ENCODE data around the gene FASN.
"Not testable (repeated sequence)": the region's sequence is repeated elsewhere in the genome, so short reads cannot be mapped to it uniquely, and the experiment has no call there.

Gene FASN

GRCh38 chr17:82098169-82098938 is at the start of gene FASN:
FASN (minus strand) TSS chr17:82098236; CDS start chr17:82096445, 1,791 bp downstream.
- DNase-seq = peak; percentile 86

GRCh38 chr17:82146663-82147654 is 48.9 kb upstream of the FASN start:
- no peak for DNase-seq

DNA sequence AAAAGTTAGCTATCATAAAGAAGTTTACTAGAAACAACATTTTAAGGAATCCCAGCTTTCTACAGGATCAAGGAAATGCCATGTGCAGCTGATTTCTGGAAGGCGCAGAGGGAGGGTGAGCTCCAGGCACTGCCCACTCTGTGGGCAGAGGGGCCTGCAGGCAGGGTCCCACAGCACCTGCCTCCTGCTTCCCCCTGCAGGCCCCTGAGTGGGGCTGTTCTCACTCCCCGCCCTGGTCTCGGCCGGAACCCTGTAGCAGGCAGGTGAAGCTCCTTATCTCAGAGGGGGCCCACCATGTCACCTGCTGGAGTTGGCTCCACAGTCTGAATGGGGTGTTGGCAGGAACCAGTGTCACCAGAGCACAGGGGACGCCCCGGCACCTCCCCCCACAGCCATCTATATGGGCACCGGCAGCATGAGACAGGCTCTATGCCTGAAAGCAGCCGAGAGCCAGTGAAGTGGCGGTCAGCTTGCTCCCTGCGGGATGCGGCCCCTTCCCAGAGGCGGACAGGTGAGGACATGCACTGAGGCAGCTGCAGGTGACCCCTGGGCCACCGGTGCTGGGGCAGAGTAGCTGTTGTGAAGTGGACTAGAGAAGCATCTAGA is 47.6 kb upstream of the FASN start:
- no peak for DNase-seq

DNA sequence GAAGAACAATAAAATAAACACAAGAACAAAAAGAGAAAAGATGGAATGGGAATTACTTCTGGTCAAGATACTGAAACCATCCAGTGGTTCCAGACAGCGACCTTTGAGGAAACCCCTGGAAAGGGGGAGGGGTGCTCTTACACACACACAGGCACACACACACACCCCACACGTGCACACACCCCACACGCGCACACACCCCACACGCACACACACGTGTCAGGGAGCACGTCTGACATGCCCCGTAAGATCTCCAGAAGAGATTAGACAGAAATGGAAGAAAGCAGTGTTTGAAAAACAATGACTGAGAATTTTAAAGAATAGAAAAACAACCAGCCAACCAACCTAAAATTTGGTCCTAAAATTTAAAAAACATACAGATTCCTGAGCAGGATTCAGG is 45.3 kb upstream of the FASN start:
- DNase-seq = no peak

GRCh38 chr17:82139961-82140360 is 41.9 kb upstream of the FASN start:
- DNase-seq = not testable (repeated sequence)

- DNase-seq = no peak
Observed at GRCh38 chr17:82138511-82138992, 40.5 kb upstream of the FASN start.

DNA sequence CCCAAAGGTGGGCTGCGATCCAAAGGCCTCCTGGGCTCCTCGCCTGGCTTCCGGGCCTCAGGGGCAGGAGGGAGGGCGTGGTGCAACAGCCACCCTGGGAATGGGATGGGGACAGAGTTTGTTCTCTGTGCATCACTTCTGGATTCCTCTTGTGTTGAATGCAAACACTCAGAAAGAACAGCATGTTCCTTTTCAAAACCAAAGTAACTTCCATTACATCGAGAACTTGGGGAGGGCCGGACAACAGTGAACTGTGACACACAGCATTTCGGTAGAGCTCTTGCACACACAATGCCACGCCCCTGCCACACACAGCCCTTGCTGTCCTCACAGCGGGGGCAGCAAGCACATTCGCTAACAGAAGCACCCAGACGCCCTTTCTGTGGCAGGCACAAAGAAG is 36.1 kb upstream of the FASN start:
- peak; percentile 56 for DNase-seq

DNA sequence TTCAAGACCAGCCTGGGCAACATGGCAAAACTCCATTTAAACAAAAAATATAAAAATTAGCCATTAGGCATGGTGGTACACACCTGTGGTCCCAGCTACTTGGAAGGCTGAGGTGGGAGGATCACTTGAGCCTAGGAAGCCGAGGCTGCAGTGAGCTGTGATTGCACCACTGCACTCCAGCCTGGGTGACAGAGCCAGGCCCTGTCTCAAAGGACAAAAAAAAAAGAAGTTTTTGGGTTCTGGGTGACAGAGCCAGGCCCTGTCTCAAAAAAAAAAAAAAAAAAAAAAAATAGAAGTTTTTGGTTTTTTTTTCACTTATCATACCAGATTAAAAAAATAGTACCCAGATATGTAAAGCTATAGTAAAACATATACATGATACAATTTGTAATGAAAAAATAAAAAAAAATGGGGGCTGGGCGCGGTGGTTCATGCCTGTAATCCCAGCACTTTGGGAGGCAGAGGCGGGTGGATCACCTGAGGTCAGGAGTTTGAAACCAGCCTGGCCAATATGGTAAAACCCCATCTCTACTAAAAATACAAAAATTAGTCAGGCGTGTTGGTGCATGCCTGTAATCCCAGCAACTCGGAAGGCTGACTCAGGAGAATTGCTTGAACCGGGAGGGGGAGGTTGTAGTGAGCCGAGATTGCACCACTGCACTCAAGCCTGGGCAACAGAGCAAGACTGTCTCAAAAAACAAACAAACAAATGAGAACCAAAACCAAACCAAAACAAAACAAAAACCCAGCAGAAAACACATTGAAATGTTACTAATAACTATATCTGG is 35.3 kb upstream of the FASN start:
- peak; percentile 51 for DNase-seq

- no peak for DNase-seq
Observed at GRCh38 chr17:82129095-82129494, 31.1 kb upstream of the FASN start.

- DNase-seq = no peak
Observed at GRCh38 chr17:82128287-82128686, 30.3 kb upstream of the FASN start.

DNA sequence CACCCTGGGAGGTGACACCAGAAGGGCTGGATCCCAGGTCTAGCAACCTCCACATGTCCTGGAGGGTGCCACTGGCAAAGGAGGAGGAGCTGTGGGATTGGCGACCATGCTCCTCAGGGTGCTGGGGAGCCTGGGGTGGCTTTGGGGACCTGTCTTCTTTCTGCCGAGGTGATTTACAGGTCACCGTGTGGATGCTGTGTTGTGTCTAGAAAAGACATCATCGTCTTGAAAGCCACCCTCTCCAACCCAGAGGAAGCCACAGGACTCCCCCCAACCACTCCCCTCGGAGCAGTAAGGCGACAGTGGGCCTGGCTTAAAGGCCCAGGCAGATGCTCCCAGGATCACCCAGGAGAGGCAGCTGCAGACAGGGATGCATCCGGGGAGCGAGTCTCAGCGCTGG is 29.7 kb upstream of the FASN start:
- no peak for DNase-seq

- DNase-seq = no peak
Observed at GRCh38 chr17:82127315-82127595, 29.2 kb upstream of the FASN start.

- DNase-seq = no peak
Observed at GRCh38 chr17:82126556-82127314, 28.7 kb upstream of the FASN start.

- no peak for DNase-seq
Observed at GRCh38 chr17:82124101-82124500, 26.1 kb upstream of the FASN start.

GRCh38 chr17:82121660-82122629 is 23.9 kb upstream of the FASN start:
- peak; percentile 54 for DNase-seq

GRCh38 chr17:82121246-82121645 is 23.2 kb upstream of the FASN start:
- DNase-seq = no peak

GRCh38 chr17:82120148-82120547 is 22.1 kb upstream of the FASN start:
- DNase-seq = no peak

DNA sequence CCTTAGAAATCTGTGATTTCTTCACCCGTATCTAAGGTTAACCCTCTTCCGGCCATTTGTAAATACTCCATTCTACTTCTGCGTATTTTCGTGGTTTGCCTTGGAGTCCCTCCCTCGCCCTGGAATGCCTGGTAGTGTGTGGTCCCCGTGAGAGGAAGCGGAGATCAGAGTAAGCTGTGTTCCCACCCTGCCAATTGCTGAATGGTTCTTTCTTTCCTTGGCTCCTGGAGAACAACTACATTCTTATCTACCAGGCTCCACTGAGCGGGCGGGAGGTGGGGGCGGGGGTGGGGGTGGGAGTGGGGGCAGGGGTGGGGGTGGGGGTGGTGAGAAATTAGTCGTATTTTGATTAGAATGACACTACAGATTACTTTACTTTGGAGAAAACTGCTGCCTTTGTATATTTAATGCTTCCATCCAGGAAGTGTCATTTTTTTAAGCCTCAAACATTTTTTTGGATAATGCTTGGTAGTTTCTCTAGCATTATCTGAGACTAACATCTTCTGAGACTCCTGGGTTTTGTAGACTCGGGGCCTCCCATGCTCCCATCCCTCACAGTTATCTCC is 20.9 kb upstream of the FASN start:
- no peak for DNase-seq

GRCh38 chr17:82118168-82118814 is 20.3 kb upstream of the FASN start:
- no peak for DNase-seq

All from NCI-H1105 treated with DMSO at 0.1 percent for 48 hours (cell line).